GM12878 (cell line): Measurements from ENCODE around the gene ZNF124. TPM values are rescaled to one million over a fixed set of nuclear protein-coding genes. Genes with fewer than 3 reads are reported as not detected.

Experiments used
- ATAC-seq: fragments of 200-7000 bp; cut with Tn5 transposase; 3 replicates; pipeline ENCODE4 v1.9.1; 2020; ENCODE audit warnings: mild to moderate bottlenecking, moderate library complexity
- BruUV-seq: library from RNA; stranded (reverse); fragments of 400-500 nt; replicated peaks from 2 replicates; lab custom pipeline; 2021; lab: Mats Ljungman, UMichigan
- CTCF ChIA-PET: fragments of 300-600 bp; sonication (Branson Sonifier 250); formaldehyde crosslinking; extraction: SDS; loops from one replicate; lab custom pipeline; 2021; ENCODE audit warnings: inconsistent platforms; lab: Yijun Ruan, JAX
- POLR2A ChIA-PET: fragments of 350-600 bp; formaldehyde crosslinking; extraction: SDS; loops from one replicate; lab custom pipeline; 2021; ENCODE audit warnings: inconsistent platforms; lab: Charles Lee
- RAD21 ChIA-PET: fragments of 300-600 bp; sonication (Branson Sonifier 250); formaldehyde crosslinking; loops from one replicate; lab custom pipeline; 2023; ENCODE audit warnings: antibody characterized with exemption; ENCODE audit not compliant: unreplicated experiment; lab: Charles Lee
- SMC1A ChIA-PET: fragments of 300-600 bp; sonication (Branson Sonifier 250); formaldehyde crosslinking; loops from one replicate; lab custom pipeline; 2023; ENCODE audit not compliant: unreplicated experiment, uncharacterized antibody; lab: Charles Lee
- DNase-seq: peaks from one replicate; pipeline ENCODE4 v3.0.0-alpha.2; 2011; ENCODE audit warnings: low read depth, low spot score
- FAIRE-seq: peaks from 3 replicates; lab custom pipeline; 2011; peaks lifted over from hg19 to GRCh38; lab: Jason Lieb, UNC
- H2AFZ ChIP-seq: 2 replicates; pipeline ENCODE4 v1.6.0; 2011; ENCODE audit warnings: low read depth, low read length, control low read depth; ENCODE audit not compliant: control insufficient read depth
- H3K27ac ChIP-seq: 2 replicates; pipeline ENCODE4 v1.5.1; 2011; ENCODE audit warnings: control low read depth; ENCODE audit not compliant: control insufficient read depth, insufficient read depth
- H3K27me3 ChIP-seq, 2 experiments: replicated peaks in 1 of 2; 2 replicates each; pipeline versions ENCODE4 v1.6.0 to v1.6.1; 2011; ENCODE audit warnings: low read length in 1 of 2; ENCODE audit not compliant: control insufficient read depth in 2 of 2, insufficient read depth in 2 of 2
- H3K36me3 ChIP-seq, 2 experiments: 2 replicates each; pipeline ENCODE4 v1.5.1; 2011; ENCODE audit warnings: low read length in 1 of 2; ENCODE audit not compliant: control insufficient read depth in 2 of 2, insufficient read depth in 2 of 2
- H3K4me1 ChIP-seq: 2 replicates; pipeline ENCODE4 v1.6.1; 2011; ENCODE audit warnings: mild to moderate bottlenecking, low read length, moderate library complexity, mixed read lengths; ENCODE audit not compliant: control insufficient read depth, insufficient read depth
- H3K4me2 ChIP-seq: 2 replicates; pipeline ENCODE4 v1.6.0; 2011; ENCODE audit warnings: control low read depth; ENCODE audit not compliant: control insufficient read depth, insufficient read depth
- H3K4me3 ChIP-seq: fragments of 200-600 bp; sonication (generic); 2 replicates; pipeline ENCODE4 v1.5.1; 2016
- H3K79me2 ChIP-seq: 2 replicates; pipeline ENCODE4 v1.6.0; 2011; ENCODE audit warnings: low read length; ENCODE audit not compliant: control insufficient read depth, insufficient read depth
- H3K9ac ChIP-seq: 2 replicates; pipeline ENCODE4 v1.8.0; 2011; ENCODE audit warnings: low read length, control low read depth, mixed read lengths; ENCODE audit not compliant: control insufficient read depth, insufficient read depth
- H3K9me3 ChIP-seq: replicated peaks from 3 replicates; pipeline ENCODE4 v1.5.1; 2011; ENCODE audit warnings: mild to moderate bottlenecking, low read length; ENCODE audit not compliant: control insufficient read depth, insufficient read depth
- H4K20me1 ChIP-seq: 2 replicates; pipeline ENCODE4 v1.6.0; 2011; ENCODE audit not compliant: control insufficient read depth, insufficient read depth
- CREB1 ChIP-seq: IDR thresholded peaks from 2 replicates; pipeline ENCODE4 v1.6.1; 2012; ENCODE audit warnings: low read depth, mild to moderate bottlenecking, inconsistent platforms
- DPF2 ChIP-seq: fragments of 450-650 bp; IDR thresholded peaks from 2 replicates; pipeline ENCODE4 v1.6.1; 2017; ENCODE audit warnings: mild to moderate bottlenecking
- EED ChIP-seq: sonication (generic); IDR thresholded peaks from 2 replicates; pipeline ENCODE4 v1.6.1; 2016; ENCODE audit warnings: antibody characterized with exemption, low read depth
- KAT2A ChIP-seq: conservative IDR thresholded peaks from 2 replicates; pipeline ENCODE4 v1.6.1; 2011; ENCODE audit warnings: low read depth, low read length; ENCODE audit not compliant: control insufficient read depth
- NRF1 ChIP-seq: conservative IDR thresholded peaks from 2 replicates; pipeline ENCODE4 v1.6.1; 2011; ENCODE audit warnings: mild to moderate bottlenecking, low read depth, low read length, improper control_type of control experiment
- PAX5 ChIP-seq: IDR thresholded peaks from 2 replicates; pipeline ENCODE4 v1.6.1; 2011; ENCODE audit warnings: low read depth, low read length, borderline replicate concordance
- PAX8 ChIP-seq: fragments of 450-650 bp; IDR thresholded peaks from 2 replicates; pipeline ENCODE4 v1.6.1; 2017; ENCODE audit warnings: mild to moderate bottlenecking, moderate library complexity
- POLR2AphosphoS5 ChIP-seq: IDR thresholded peaks from 2 replicates; pipeline ENCODE4 v1.6.1; 2011; ENCODE audit warnings: mild to moderate bottlenecking, low read length, inconsistent platforms
- RCOR1 ChIP-seq: conservative IDR thresholded peaks from 2 replicates; pipeline ENCODE4 v1.6.1; 2012; ENCODE audit warnings: low read depth, low read length, improper control_type of control experiment
- SPI1 ChIP-seq: IDR thresholded peaks from 2 replicates; pipeline ENCODE4 v1.6.1; 2011; ENCODE audit warnings: low read depth, mild to moderate bottlenecking, low read length, moderate library complexity, borderline replicate concordance; ENCODE audit not compliant: insufficient read depth
- SREBF1 ChIP-seq: IDR thresholded peaks from 2 replicates; pipeline ENCODE4 v1.6.1; 2012; ENCODE audit warnings: mild to moderate bottlenecking, low read length
- TCF3 ChIP-seq: IDR thresholded peaks from 2 replicates; pipeline ENCODE4 v1.6.1; 2012; ENCODE audit warnings: low read depth, mild to moderate bottlenecking, low read length, borderline replicate concordance; ENCODE audit not compliant: insufficient read depth
- ZSCAN29 ChIP-seq: fragments of 450-650 bp; IDR thresholded peaks from 2 replicates; pipeline ENCODE4 v1.6.1; 2017; ENCODE audit warnings: mild to moderate bottlenecking, moderate library complexity
- WGBS: methylation state at CpG from one replicate; pipeline ENCODE4 v1.1.6; 2016; ENCODE audit warnings: low lambda C conversion rate; ENCODE audit not compliant: insufficient replicate concordance, insufficient coverage; ENCODE audit errors: missing lambda C conversion rate; 5-methylcytosine and 5-hydroxymethylcytosine counted together
- in situ Hi-C: fragments of 300-500 bp; cut with MboI; formaldehyde crosslinking; loops from 9 replicates; pipeline ENCODE4 v1.14.3; 2018; ENCODE audit warnings: mixed read lengths
- intact Hi-C: fragments of 100-400 bp; cut with micrococcal nuclease; formaldehyde crosslinking; loops from one replicate; pipeline ENCODE4 v1.14.2; 2022; ENCODE audit not compliant: unreplicated experiment
- polyA plus RNA-seq, 11 experiments: library from polyadenylated mRNA; depleted of rRNA in 4 of 11; unstranded in 6 of 11; stranded (reverse) in 5 of 11; fragments of >200 nt; fragmentation: Nextera tagmentation in 4 of 11; fragmentation: Illumina TruSeq in 1 of 11; extraction: Ambion mirVana in 4 of 11; extraction: Trizol in 1 of 11; gene quantifications; 1 replicate in 1 of 11; 2 replicates in 10 of 11; pipeline versions ENCODE4 v1.2.1 to v1.2.3, GENCODE V29; 2011 to 2016; ENCODE audit warnings: inconsistent platforms in 2 of 11, missing spikeins in 2 of 11, low read depth in 1 of 11
- total RNA-seq, 4 experiments: library from RNA; depleted of rRNA in 3 of 4; stranded (reverse); fragments of >200 nt in 3 of 4; fragmentation: Illumina TruSeq in 1 of 4; extraction: Trizol in 1 of 4; gene quantifications; 2 replicates each; pipeline versions ENCODE4 v1.2.1 to v1.2.3, GENCODE V29; 2013 to 2021
- TF ChIP-seq, protein P1 (sequence below): IDR thresholded peaks from 2 replicates; pipeline ENCODE4 v1.6.1; 2011; ENCODE audit warnings: mild to moderate bottlenecking, low read depth, low read length, moderate library complexity; ENCODE audit not compliant: insufficient replicate concordance
- TF ChIP-seq, protein P2 (sequence below): IDR thresholded peaks from 2 replicates; pipeline ENCODE4 v1.6.1; 2012; ENCODE audit warnings: low read depth, low read length, improper control_type of control experiment
- TF ChIP-seq, protein P3 (sequence below): fragments of 450-650 bp; IDR thresholded peaks from 2 replicates; pipeline ENCODE4 v1.6.1; 2017; ENCODE audit warnings: borderline replicate concordance
- TF ChIP-seq, protein P4 (sequence below): fragments of 450-650 bp; IDR thresholded peaks from 2 replicates; pipeline ENCODE4 v1.6.1; 2018; ENCODE audit warnings: mild to moderate bottlenecking, low read depth, moderate library complexity; ENCODE audit not compliant: partially characterized antibody
- TF ChIP-seq, protein P5 (sequence below): IDR thresholded peaks from 2 replicates; pipeline ENCODE4 v1.6.1; 2012; ENCODE audit warnings: low read depth, low read length, improper control_type of control experiment

ZNF124 gene
- total and polyA plus RNA-seq, 10 of the 15 experiments (the other 5 are each of a cell fraction or from before 2014, with no cell fraction given): 6.8 to 37.5 (median 12.5) TPM

DNA sequence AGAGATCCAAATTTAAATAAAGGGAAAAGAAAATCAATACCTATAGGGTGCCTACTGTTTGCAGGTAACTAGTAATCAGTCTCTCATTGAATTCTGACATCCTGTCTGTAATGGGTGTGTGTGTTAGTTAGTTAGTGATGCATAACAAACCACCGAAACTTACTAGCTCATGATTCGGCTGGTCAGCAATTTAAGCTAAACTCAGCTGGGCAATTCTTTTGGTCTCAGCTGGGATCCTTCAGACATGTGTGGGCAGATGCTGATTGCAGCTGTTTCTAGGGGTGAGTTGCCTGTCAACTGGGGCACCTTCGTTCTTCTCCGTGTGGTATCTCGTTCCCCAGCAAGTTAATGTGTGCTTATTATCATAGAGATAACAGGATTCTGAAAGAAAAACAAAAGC is 40.2 kb upstream of the ZNF124 start:
- ATAC-seq (peak; percentile 69), DNase-seq (peak; percentile 87), FAIRE-seq (peak; percentile 97)
- Histone ChIP-seq H4K20me1 (no peaks in the 10 kb centered on the region), H3K36me3 (no peaks in the 10 kb centered on the region), H3K9ac (no peak overlapping the region), H3K4me3 (no peak overlapping the region), H3K27ac (peak overlapping the region; percentile 0; the same call in 1 of the 2 replicates), H3K79me2 (peaks cover 35% of the 10 kb centered on the region), H3K27me3 (no peaks in the 10 kb centered on the region), H3K4me1 (peaks cover 21% of the 10 kb centered on the region), H3K4me2 (peak overlapping the region; percentile 61), H3K9me3 (peaks cover 2% of the 10 kb centered on the region; the same call in 2 of the 3 replicates), H2AFZ (no peak overlapping the region)
- ChIA-PET CTCF (interaction anchor here (0.8 to 1.8 kb wide), 6 partner anchors 11 to 275 kb away, joined by 3 to 6 read pairs (median 4); no protein-coding TSS in a partner anchor), SMC1A (interaction anchor here (0.7 to 1.9 kb wide), 10 partner anchors 11 to 365 kb away, joined by 3 to 6 read pairs (median 3); partner anchors contain the start of gene ZNF496), POLR2A (interaction anchor here (0.6 to 2.1 kb wide), 5 partner anchors 10 to 252 kb away, joined by 3 to 6 read pairs (median 4); no protein-coding TSS in a partner anchor), RAD21 (interaction anchor here (0.9 to 1.4 kb wide), 5 partner anchors 11 to 178 kb away, joined by 3 to 9 read pairs (median 3); no protein-coding TSS in a partner anchor)
- intact Hi-C loops (loop anchor here (5.0 to 10.0 kb wide), 3 partner anchors 105 to 273 kb away; no protein-coding TSS in a partner anchor), in situ Hi-C loops (no loop called here)
- no TSS peak for BruUV-seq
- WGBS: 0% methylated on average over 5 of the region's 5 CpGs
- TF ChIP-seq POLR2AphosphoS5 (no peak), PAX8 (no peak), ZSCAN29 (no peak), NRF1 (no peak), SPI1 (no peak), RCOR1 (0 out of 2 replicates have a peak, but pooled peaks have one; percentile 54), TCF3 (peak; percentile 94), KAT2A (no peak), PAX5 (peak; percentile 88), SREBF1 (no peak), DPF2 (peak; percentile 74), CREB1 (no peak), EED (no peak)
- TF ChIP-seq, protein P1, sequence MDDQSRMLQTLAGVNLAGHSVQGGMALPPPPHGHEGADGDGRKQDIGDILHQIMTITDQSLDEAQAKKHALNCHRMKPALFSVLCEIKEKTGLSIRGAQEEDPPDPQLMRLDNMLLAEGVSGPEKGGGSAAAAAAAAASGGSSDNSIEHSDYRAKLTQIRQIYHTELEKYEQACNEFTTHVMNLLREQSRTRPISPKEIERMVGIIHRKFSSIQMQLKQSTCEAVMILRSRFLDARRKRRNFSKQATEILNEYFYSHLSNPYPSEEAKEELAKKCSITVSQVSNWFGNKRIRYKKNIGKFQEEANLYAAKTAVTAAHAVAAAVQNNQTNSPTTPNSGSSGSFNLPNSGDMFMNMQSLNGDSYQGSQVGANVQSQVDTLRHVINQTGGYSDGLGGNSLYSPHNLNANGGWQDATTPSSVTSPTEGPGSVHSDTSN: peak; percentile 80
- TF ChIP-seq, protein P2, sequence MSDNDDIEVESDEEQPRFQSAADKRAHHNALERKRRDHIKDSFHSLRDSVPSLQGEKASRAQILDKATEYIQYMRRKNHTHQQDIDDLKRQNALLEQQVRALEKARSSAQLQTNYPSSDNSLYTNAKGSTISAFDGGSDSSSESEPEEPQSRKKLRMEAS: no peak
- TF ChIP-seq, protein P3, sequence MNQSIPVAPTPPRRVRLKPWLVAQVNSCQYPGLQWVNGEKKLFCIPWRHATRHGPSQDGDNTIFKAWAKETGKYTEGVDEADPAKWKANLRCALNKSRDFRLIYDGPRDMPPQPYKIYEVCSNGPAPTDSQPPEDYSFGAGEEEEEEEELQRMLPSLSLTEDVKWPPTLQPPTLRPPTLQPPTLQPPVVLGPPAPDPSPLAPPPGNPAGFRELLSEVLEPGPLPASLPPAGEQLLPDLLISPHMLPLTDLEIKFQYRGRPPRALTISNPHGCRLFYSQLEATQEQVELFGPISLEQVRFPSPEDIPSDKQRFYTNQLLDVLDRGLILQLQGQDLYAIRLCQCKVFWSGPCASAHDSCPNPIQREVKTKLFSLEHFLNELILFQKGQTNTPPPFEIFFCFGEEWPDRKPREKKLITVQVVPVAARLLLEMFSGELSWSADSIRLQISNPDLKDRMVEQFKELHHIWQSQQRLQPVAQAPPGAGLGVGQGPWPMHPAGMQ: no peak
- TF ChIP-seq, protein P4, sequence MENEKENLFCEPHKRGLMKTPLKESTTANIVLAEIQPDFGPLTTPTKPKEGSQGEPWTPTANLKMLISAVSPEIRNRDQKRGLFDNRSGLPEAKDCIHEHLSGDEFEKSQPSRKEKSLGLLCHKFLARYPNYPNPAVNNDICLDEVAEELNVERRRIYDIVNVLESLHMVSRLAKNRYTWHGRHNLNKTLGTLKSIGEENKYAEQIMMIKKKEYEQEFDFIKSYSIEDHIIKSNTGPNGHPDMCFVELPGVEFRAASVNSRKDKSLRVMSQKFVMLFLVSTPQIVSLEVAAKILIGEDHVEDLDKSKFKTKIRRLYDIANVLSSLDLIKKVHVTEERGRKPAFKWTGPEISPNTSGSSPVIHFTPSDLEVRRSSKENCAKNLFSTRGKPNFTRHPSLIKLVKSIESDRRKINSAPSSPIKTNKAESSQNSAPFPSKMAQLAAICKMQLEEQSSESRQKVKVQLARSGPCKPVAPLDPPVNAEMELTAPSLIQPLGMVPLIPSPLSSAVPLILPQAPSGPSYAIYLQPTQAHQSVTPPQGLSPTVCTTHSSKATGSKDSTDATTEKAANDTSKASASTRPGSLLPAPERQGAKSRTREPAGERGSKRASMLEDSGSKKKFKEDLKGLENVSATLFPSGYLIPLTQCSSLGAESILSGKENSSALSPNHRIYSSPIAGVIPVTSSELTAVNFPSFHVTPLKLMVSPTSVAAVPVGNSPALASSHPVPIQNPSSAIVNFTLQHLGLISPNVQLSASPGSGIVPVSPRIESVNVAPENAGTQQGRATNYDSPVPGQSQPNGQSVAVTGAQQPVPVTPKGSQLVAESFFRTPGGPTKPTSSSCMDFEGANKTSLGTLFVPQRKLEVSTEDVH: no peak
- TF ChIP-seq, protein P5, sequence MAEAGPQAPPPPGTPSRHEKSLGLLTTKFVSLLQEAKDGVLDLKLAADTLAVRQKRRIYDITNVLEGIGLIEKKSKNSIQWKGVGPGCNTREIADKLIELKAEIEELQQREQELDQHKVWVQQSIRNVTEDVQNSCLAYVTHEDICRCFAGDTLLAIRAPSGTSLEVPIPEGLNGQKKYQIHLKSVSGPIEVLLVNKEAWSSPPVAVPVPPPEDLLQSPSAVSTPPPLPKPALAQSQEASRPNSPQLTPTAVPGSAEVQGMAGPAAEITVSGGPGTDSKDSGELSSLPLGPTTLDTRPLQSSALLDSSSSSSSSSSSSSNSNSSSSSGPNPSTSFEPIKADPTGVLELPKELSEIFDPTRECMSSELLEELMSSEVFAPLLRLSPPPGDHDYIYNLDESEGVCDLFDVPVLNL: no peak
